Testis (tissue), 3 donors: Measurements from ENCODE around the gene SIN3A. TPM values are rescaled to one million over a fixed set of nuclear protein-coding genes. Genes with fewer than 3 reads are reported as not detected.

ENCODE experiments used
- DNase-seq: peaks from one replicate; pipeline ENCODE4 v3.0.0-alpha.2; 2019
- H3K27ac ChIP-seq, 2 donors: fragments of 200-600 bp; sonication (generic); one replicate each; pipeline ENCODE4 v1.5.1; 2019
- H3K27me3 ChIP-seq: fragments of 200-600 bp; sonication (generic); one replicate; pipeline ENCODE4 v1.5.1; 2019
- H3K36me3 ChIP-seq: fragments of 200-600 bp; sonication (generic); one replicate; pipeline ENCODE4 v1.5.1; 2017; ENCODE audit warnings: low read depth; ENCODE audit errors: missing control alignments
- H3K4me1 ChIP-seq: fragments of 200-600 bp; sonication (generic); one replicate; pipeline ENCODE4 v1.5.1; 2019
- H3K4me3 ChIP-seq, 2 donors: fragments of 200-600 bp; sonication (generic); one replicate each; pipeline ENCODE4 v1.5.1; 2017 to 2019
- H3K9me3 ChIP-seq: fragments of 200-600 bp; sonication (generic); one replicate; pipeline ENCODE4 v1.5.1; 2017
- POLR2A ChIP-seq: fragments of 450-650 bp; IDR thresholded peaks from one replicate; pipeline ENCODE4 v1.6.1; 2017; ENCODE audit warnings: antibody characterized with exemption, mild to moderate bottlenecking, moderate library complexity
- WGBS, 2 donors: methylation state at CpG; one replicate each; pipeline ENCODE4 v1.1.5; 2018; 5-methylcytosine and 5-hydroxymethylcytosine counted together
- intact Hi-C: fragments of 100-400 bp; cut with DNase I; formaldehyde crosslinking; loops from one replicate; pipeline ENCODE4 v1.15.1; 2023; ENCODE audit warnings: low total_unique reads
- polyA plus RNA-seq: library from polyadenylated mRNA; stranded (reverse); fragments of 350-450 nt; fragmentation: Illumina TruSeq; extraction: RNeasy Lipid Tissue Mini Kit (QIAGEN cat#74804); gene quantifications from one replicate; pipeline ENCODE4 v1.2.3, GENCODE V29; 2014; ENCODE audit warnings: low read depth, low replicate concordance; ENCODE audit not compliant: insufficient read depth
- total RNA-seq, 2 donors: library from RNA; depleted of rRNA; stranded (reverse); fragments of >200 nt; gene quantifications; one replicate each; pipeline ENCODE4 v1.2.3, GENCODE V29; 2016
- TF ChIP-seq, protein P1 (sequence below), 3 experiments: fragments of 450-650 bp in 2 of 3; fragments of 200-600 bp in 1 of 3; sonication (generic) in 1 of 3; IDR thresholded peaks; one replicate each; pipeline ENCODE4 v1.5.1; 2016 to 2019; ENCODE audit warnings: antibody characterized with exemption in 3 of 3, mild to moderate bottlenecking in 2 of 3, moderate library complexity in 1 of 3

The SIN3A gene
- total and polyA plus RNA-seq, 3 donors from 2014 or later: 65.9 to 100 (median 95.0) TPM

DNA sequence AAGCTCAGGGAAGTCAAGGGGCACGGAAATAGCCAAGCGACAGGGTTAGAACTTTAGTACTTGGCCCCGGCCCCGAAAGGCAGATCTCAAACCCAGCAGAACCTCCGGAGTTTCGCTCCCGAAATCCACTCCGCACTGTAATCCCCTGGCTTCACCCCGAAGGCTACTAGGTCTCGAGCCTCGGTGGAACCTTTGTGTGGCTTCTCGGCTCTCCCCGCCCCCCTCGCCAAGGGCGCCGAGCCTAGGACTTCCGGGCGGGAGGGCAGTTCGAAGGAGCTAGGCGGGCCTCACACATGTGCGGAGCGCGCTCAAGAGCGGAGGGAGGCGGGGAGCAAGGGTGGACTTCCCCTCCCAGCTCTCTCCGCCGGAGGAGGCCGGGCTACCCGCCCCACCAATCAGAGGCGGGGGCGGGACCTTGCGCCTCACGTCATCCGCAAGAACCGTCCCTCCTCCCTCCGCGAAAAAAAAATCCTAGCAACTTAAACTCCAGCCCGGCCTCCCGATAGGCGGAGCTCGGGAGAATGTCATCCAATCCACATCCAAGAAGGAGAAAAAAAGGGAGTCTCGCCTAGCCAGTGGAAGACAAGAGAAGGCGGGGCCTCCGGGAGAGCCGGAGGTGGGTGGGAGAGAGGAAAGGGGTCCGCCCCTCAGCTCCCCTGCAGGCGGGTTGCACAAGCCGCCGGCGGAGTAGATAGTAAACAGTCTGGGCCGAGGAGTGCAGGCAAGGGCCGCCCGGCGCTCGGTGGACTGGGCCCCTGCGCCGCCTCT lies 2.4 kb upstream of the SIN3A start:
- peak; percentile 98 for DNase-seq
- Histone ChIP-seq H3K9me3 (no peaks in the 10 kb centered on the region), H3K27me3 (no peaks in the 10 kb centered on the region), H3K4me1 (peaks cover 21% of the 10 kb centered on the region), H3K36me3 (no peaks in the 10 kb centered on the region), H3K4me3 (peak overlapping the region; percentile 90 to 97), H3K27ac (peak overlapping the region; percentile 94 to 99)
- intact Hi-C loops: loop anchor here (10.0 kb wide), 1 partner anchor 191 kb away; the partner anchor contains the start of genes IMP3 and SNX33
- 0 to 1% methylated on average over 4 to 51 of the region's 57 CpGs for WGBS, 2 donors
- TF ChIP-seq, protein P1, sequence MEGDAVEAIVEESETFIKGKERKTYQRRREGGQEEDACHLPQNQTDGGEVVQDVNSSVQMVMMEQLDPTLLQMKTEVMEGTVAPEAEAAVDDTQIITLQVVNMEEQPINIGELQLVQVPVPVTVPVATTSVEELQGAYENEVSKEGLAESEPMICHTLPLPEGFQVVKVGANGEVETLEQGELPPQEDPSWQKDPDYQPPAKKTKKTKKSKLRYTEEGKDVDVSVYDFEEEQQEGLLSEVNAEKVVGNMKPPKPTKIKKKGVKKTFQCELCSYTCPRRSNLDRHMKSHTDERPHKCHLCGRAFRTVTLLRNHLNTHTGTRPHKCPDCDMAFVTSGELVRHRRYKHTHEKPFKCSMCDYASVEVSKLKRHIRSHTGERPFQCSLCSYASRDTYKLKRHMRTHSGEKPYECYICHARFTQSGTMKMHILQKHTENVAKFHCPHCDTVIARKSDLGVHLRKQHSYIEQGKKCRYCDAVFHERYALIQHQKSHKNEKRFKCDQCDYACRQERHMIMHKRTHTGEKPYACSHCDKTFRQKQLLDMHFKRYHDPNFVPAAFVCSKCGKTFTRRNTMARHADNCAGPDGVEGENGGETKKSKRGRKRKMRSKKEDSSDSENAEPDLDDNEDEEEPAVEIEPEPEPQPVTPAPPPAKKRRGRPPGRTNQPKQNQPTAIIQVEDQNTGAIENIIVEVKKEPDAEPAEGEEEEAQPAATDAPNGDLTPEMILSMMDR (IDR thresholded peaks at IDR 0.05): no peak
- peak; percentile 34 for TF ChIP-seq POLR2A

DNA sequence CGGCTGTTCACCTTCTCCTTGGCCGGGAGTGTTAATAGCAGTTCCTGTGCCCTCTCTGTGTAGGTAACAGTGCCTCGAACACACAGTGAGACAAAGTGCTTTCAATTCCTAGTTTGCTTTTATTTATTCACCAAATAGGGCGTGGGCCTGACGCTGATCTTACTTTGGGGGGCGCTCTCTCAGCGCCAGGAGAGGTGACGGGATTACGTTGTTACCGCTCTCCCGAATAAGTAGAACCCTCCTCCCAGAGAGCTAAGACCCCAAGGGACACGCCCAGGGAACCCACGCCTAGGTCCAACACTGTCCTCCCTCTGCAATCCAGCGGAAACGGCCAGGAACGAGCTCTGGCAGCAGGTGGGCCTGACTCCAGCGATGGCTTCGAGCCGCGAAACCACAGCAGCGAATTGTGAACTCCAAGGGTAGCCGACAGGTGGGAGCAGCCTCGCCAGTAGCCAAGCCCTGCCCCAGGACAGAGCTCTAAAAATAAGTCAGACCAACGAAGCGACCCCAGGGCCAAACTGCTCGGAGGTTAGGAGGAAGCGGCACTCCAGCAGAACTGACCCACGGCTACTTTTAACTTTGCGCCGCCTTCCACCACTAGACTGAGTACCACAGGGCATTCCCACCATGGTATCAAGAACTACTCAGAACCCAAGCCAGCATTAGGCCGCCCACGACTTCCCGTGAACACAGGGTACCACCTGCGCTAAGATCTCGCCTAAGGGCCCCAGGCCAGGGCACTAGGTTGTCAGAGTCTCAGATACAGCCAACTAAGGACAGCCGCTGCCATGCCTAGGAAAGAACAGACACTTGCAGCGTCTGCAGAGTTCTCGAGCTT lies 1.6 kb upstream of the SIN3A start:
- TF ChIP-seq, protein P1 (IDR thresholded peaks at IDR 0.05): no peak
- no peak for TF ChIP-seq POLR2A
- Histone ChIP-seq H3K27ac (peak overlapping the region; percentile 94 to 99), H3K9me3 (no peaks in the 10 kb centered on the region), H3K4me3 (peak overlapping the region; percentile 90 to 97), H3K27me3 (no peaks in the 10 kb centered on the region), H3K4me1 (peaks cover 23% of the 10 kb centered on the region), H3K36me3 (no peaks in the 10 kb centered on the region)
- intact Hi-C loops: loop anchor here (10.0 kb wide), 1 partner anchor 192 kb away; the partner anchor contains the start of genes IMP3 and SNX33
- DNase-seq: peak; percentile 32
- WGBS, 2 donors: 0 to 1% methylated on average over 25 to 38 of the region's 38 CpGs

DNA sequence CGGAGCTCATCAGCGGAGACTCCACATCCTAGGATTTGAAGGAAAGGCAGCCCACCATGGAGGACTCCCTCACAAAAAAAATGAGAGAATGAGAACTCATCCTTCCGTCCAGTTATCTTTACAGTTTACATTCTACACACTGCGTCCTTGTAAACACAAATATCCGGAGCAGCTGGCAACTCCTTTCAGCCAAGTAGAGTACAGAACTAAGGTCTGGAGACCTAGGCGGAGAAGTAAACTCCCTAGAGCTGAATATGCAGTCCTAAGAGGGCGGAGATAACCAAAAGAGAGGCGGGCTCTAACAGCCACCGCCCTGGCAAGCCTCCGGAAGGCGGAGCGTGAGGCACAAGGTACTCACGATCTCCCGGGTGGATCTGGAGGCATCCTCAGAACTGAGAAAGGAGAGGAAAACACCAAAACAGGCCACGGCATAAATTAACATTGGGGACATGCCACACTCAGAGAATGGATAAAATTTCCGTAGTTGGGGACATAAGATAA lies 924 bp upstream of the SIN3A start:
- peaks cover 23% of the 10 kb centered on the region for H3K4me1 ChIP-seq
- no peaks in the 10 kb centered on the region for H3K36me3 ChIP-seq
- no peaks in the 10 kb centered on the region for H3K9me3 ChIP-seq
- TF ChIP-seq, protein P1 (IDR thresholded peaks at IDR 0.05): no peak
- no peak for TF ChIP-seq POLR2A
- intact Hi-C loops: loop anchor here (10.0 kb wide), 1 partner anchor 192 kb away; the partner anchor contains the start of genes IMP3 and SNX33
- 0% methylated on average over 16 of the region's 16 CpGs for WGBS, 2 donors
- DNase-seq: peak; percentile 92
- peak overlapping the region; percentile 90 to 97 for H3K4me3 ChIP-seq
- no peaks in the 10 kb centered on the region for H3K27me3 ChIP-seq
- H3K27ac ChIP-seq: peak overlapping the region; percentile 94 to 99

DNA sequence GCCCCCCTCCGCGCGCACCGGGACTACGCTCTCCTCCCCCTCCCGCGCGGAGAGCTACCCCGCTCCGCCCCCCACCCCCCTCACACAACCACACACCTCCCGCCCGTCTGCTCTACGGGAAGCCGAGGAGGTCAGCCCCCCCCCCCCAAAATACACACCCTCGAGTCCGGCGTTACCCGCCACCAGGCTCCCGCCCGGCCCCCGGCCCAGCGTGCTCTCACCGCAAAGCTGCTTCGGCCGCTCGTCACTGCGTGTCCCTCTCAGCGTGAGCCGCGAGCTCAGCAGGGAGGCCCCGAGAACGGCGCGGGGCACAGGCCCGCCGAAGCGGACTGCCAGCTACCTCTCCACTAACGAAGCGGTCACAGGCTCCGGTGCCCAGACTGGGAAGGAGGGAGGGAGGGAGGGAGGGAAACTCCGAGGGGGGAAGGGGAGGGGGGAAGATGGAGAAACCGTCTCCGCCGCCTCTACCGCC lies 252 bp downstream of the SIN3A start:
- H3K27me3 ChIP-seq: no peaks in the 10 kb centered on the region

More for the DNA sequence above, 252 bp downstream of the SIN3A start:
- H3K27ac ChIP-seq: peak overlapping the region; percentile 94 to 99
- no peak for DNase-seq
- 0 to 2% methylated on average over 20 to 21 of the region's 45 CpGs for WGBS, 2 donors
- no peaks in the 10 kb centered on the region for H3K36me3 ChIP-seq
- no peaks in the 10 kb centered on the region for H3K9me3 ChIP-seq
- TF ChIP-seq, protein P1 (IDR thresholded peaks at IDR 0.05): no peak
- TF ChIP-seq POLR2A: no peak
- H3K4me3 ChIP-seq: peak overlapping the region; percentile 90 to 96
- H3K4me1 ChIP-seq: peaks cover 22% of the 10 kb centered on the region
- intact Hi-C loops: loop anchor here (10.0 kb wide), 1 partner anchor 194 kb away; the partner anchor contains the start of genes IMP3 and SNX33
